K562 (cell line): ENCODE measurements around the gene EXOC3L1. TPM values are rescaled to one million over a fixed set of nuclear protein-coding genes. Genes with fewer than 3 reads are reported as not detected.

ENCODE experiments used
- ATAC-seq: fragments of 200-7000 bp; cut with Tn5 transposase; 3 replicates; pipeline ENCODE4 v1.9.1; 2020; ENCODE audit warnings: moderate library complexity
- BruUV-seq: library from RNA; stranded (reverse); fragments of 400-500 nt; replicated peaks from 2 replicates; lab custom pipeline; 2021; lab: Mats Ljungman, UMichigan
- CTCF ChIA-PET: fragments of 300-600 bp; formaldehyde crosslinking; extraction: SDS; loops from one replicate; lab custom pipeline; 2021; ENCODE audit warnings: low intra/inter-chr PET ratio; lab: Yijun Ruan, JAX
- POLR2A ChIA-PET: fragments of 300-600, 350-650 bp; sonication (Branson Sonifier 250); formaldehyde crosslinking; extraction: SDS; loops from one replicate; lab custom pipeline; 2021; ENCODE audit warnings: antibody characterized with exemption, inconsistent platforms; lab: Yijun Ruan, JAX
- DNase-seq, 4 experiments: peaks; one replicate each; pipeline versions ENCODE4 v3.0.0 to v3.0.0-alpha.2; 2011 to 2018; ENCODE audit warnings: low spot score in 3 of 4, mixed read lengths in 3 of 4; ENCODE audit errors: extremely low read depth in 1 of 4
- FAIRE-seq: peaks from 2 replicates; lab custom pipeline; 2011; peaks lifted over from hg19 to GRCh38; lab: Jason Lieb, UNC
- H2AFZ ChIP-seq: 2 replicates; pipeline ENCODE4 v1.6.0; 2011; ENCODE audit warnings: low read depth, low read length, control low read depth, inconsistent platforms
- H3K27ac ChIP-seq: fragments of 200-600 bp; 3 replicates; pipeline ENCODE4 v1.8.0; 2011; ENCODE audit warnings: low read depth, mild to moderate bottlenecking, control low read depth, inconsistent platforms, low read length, moderate library complexity, mixed read lengths; ENCODE audit errors: extremely low read depth
- H3K27me3 ChIP-seq, 2 experiments: fragments of 300-600 bp in 1 of 2; 2 replicates in 1 of 2; 3 replicates in 1 of 2; pipeline versions ENCODE4 v1.6.0 to v1.8.0; 2011; ENCODE audit warnings: inconsistent platforms in 2 of 2, low read length in 2 of 2, mild to moderate bottlenecking in 1 of 2, mixed read lengths in 1 of 2, moderate library complexity in 1 of 2; ENCODE audit not compliant: control insufficient read depth in 2 of 2, insufficient read depth in 2 of 2
- H3K36me3 ChIP-seq: fragments of 300-600 bp; 3 replicates; pipeline ENCODE4 v1.8.0; 2011; ENCODE audit warnings: mild to moderate bottlenecking, low read length, inconsistent platforms; ENCODE audit not compliant: control insufficient read depth, insufficient read depth
- H3K4me1 ChIP-seq, 2 experiments: fragments of 200-600 bp in 1 of 2; replicated peaks in 1 of 2; 2 replicates in 1 of 2; 3 replicates in 1 of 2; pipeline versions ENCODE4 v1.5.1 to v1.8.0; 2011; ENCODE audit warnings: inconsistent platforms in 2 of 2, low read length in 2 of 2, mild to moderate bottlenecking in 1 of 2, mixed read lengths in 1 of 2, moderate library complexity in 1 of 2; ENCODE audit not compliant: control insufficient read depth in 2 of 2, insufficient read depth in 2 of 2
- H3K4me2 ChIP-seq: 2 replicates; pipeline ENCODE4 v1.6.1; 2011; ENCODE audit warnings: low read length, control low read depth, inconsistent platforms, mixed read lengths; ENCODE audit not compliant: insufficient read depth
- H3K4me3 ChIP-seq: fragments of 200-600 bp; sonication (generic), shearing (Covaris generic); 2 replicates; pipeline ENCODE4 v1.5.1; 2016; ENCODE audit warnings: control low read depth, inconsistent platforms
- H3K79me2 ChIP-seq: fragments of 200-600 bp; 3 replicates; pipeline ENCODE4 v1.8.0; 2011; ENCODE audit warnings: low read length, inconsistent platforms; ENCODE audit not compliant: control insufficient read depth, insufficient read depth
- H3K9ac ChIP-seq, 2 experiments: 2 replicates each; pipeline versions ENCODE4 v1.6.0 to v1.6.1; 2011; ENCODE audit warnings: low read depth in 2 of 2, low read length in 2 of 2, control low read depth in 1 of 2, inconsistent platforms in 1 of 2, mild to moderate bottlenecking in 1 of 2, mixed read lengths in 1 of 2; ENCODE audit not compliant: insufficient read depth in 1 of 2
- H3K9me1 ChIP-seq: one replicate; pipeline ENCODE4 v1.6.0; 2011; ENCODE audit warnings: inconsistent platforms, mild to moderate bottlenecking, low read length, moderate library complexity; ENCODE audit not compliant: control insufficient read depth, insufficient read depth
- H3K9me3 ChIP-seq: replicated peaks from 2 replicates; pipeline ENCODE4 v1.5.1; 2011; ENCODE audit warnings: low read depth, low read length, inconsistent platforms; ENCODE audit not compliant: control insufficient read depth, insufficient read depth
- H4K20me1 ChIP-seq: replicated peaks from 2 replicates; pipeline ENCODE4 v1.6.1; 2011; ENCODE audit warnings: low read length, inconsistent platforms, mixed read lengths; ENCODE audit not compliant: control insufficient read depth, insufficient read depth
- FOXP4 ChIP-seq: sonication (generic); formaldehyde crosslinking; IDR thresholded peaks from 2 replicates; pipeline ENCODE4 v1.8.0; 2022; ENCODE audit warnings: mild to moderate bottlenecking, missing genetic modification reagents, borderline replicate concordance
- GATAD2A ChIP-seq: fragments of 450-650 bp; IDR thresholded peaks from 2 replicates; pipeline ENCODE4 v1.6.1; 2017
- HDAC1 ChIP-seq, 2 experiments: fragments of 450-650 bp; IDR thresholded peaks; 2 replicates each; pipeline ENCODE4 v1.6.1; 2016 to 2017; ENCODE audit warnings: inconsistent platforms in 1 of 2, mild to moderate bottlenecking in 1 of 2, moderate library complexity in 1 of 2
- LEF1 ChIP-seq: fragments of 450-650 bp; IDR thresholded peaks from 2 replicates; pipeline ENCODE4 v1.6.1; 2016; ENCODE audit warnings: mild to moderate bottlenecking
- SIN3A ChIP-seq, 2 experiments: fragments of 150-350 bp in 1 of 2; IDR thresholded peaks; 2 replicates each; pipeline ENCODE4 v1.6.1; 2011 to 2016; ENCODE audit warnings: borderline replicate concordance in 2 of 2, low read depth in 2 of 2, low read length in 2 of 2, mild to moderate bottlenecking in 2 of 2, moderate library complexity in 2 of 2; ENCODE audit not compliant: control insufficient read depth in 1 of 2
- SIX5 ChIP-seq, 2 experiments: IDR thresholded peaks; 2 replicates each; pipeline ENCODE4 v1.6.1; 2011; ENCODE audit warnings: low read length in 2 of 2, borderline replicate concordance in 1 of 2, low read depth in 1 of 2, mild to moderate bottlenecking in 1 of 2, moderate library complexity in 1 of 2; ENCODE audit not compliant: insufficient read depth in 1 of 2
- SMARCE1 ChIP-seq: fragments of 450-650 bp; IDR thresholded peaks from 2 replicates; pipeline ENCODE4 v1.7.1; 2016; ENCODE audit warnings: mild to moderate bottlenecking
- SRF ChIP-seq, 2 experiments: fragments of 250-450, 450-650 bp in 1 of 2; sonication (Bioruptor Pico) in 1 of 2; sonication (generic) in 1 of 2; formaldehyde crosslinking; IDR thresholded peaks; 2 replicates each; pipeline versions ENCODE4 v1.5.0 to v1.5.1; 2020 to 2022; ENCODE audit warnings: mild to moderate bottlenecking in 1 of 2, missing genetic modification reagents in 1 of 2
- ZBTB7A ChIP-seq: IDR thresholded peaks from 2 replicates; pipeline ENCODE4 v1.6.1; 2011; ENCODE audit warnings: low read depth, mild to moderate bottlenecking, low read length, moderate library complexity, borderline replicate concordance; ENCODE audit not compliant: control insufficient read depth
- ZMIZ1 ChIP-seq, 2 experiments: fragments of 150-350 bp in 1 of 2; IDR thresholded peaks; 2 replicates each; pipeline ENCODE4 v1.6.1; 2012 to 2016; ENCODE audit warnings: low read depth in 2 of 2, low read length in 2 of 2, mild to moderate bottlenecking in 1 of 2, moderate library complexity in 1 of 2
- ZNF146 ChIP-seq: IDR thresholded peaks from one replicate; pipeline ENCODE4 v1.6.1; 2018; ENCODE audit warnings: missing compliant biosample characterization; ENCODE audit not compliant: unreplicated experiment
- ZNF511 ChIP-seq: sonication (generic); formaldehyde crosslinking; IDR thresholded peaks from 2 replicates; pipeline ENCODE4 v1.8.0; 2022; ENCODE audit warnings: mild to moderate bottlenecking, missing genetic modification reagents
- WGBS: fragments of 100-300 bp; shearing (Covaris generic); methylation state at CpG from one replicate; pipeline ENCODE4 v1.1.6; 2016; ENCODE audit warnings: low coverage, mixed read lengths; ENCODE audit not compliant: insufficient coverage; ENCODE audit errors: missing lambda C conversion rate; 5-methylcytosine and 5-hydroxymethylcytosine counted together
- in situ Hi-C: fragments of 300-500 bp; cut with MboI; formaldehyde crosslinking; loops from 4 replicates; pipeline ENCODE4 v1.15.0; 2018; ENCODE audit warnings: inconsistent platforms, mixed read lengths
- intact Hi-C: fragments of 100-400 bp; cut with micrococcal nuclease; formaldehyde crosslinking; loops from 2 replicates; pipeline ENCODE4 v1.14.2; 2022
- polyA plus RNA-seq, 8 experiments: library from polyadenylated mRNA; depleted of rRNA in 4 of 8; stranded (reverse) in 5 of 8; unstranded in 3 of 8; fragments of >200 nt; fragmentation: Nextera tagmentation in 2 of 8; fragmentation: Illumina TruSeq in 1 of 8; extraction: Ambion mirVana in 2 of 8; extraction: Trizol in 1 of 8; gene quantifications; 2 replicates each; pipeline versions ENCODE4 v1.2.1 to v1.2.3, GENCODE V29; 2011 to 2014; ENCODE audit warnings: inconsistent platforms in 1 of 8, missing spikeins in 1 of 8
- total RNA-seq, 7 experiments: library from RNA; depleted of rRNA in 6 of 7; stranded (reverse); fragments of >200 nt in 6 of 7; fragmentation: Illumina TruSeq in 2 of 7; extraction: Trizol in 2 of 7; gene quantifications; 2 replicates each; pipeline versions ENCODE4 v1.2.1 to v1.2.3, GENCODE V29; 2011 to 2021; ENCODE audit warnings: low replicate concordance in 1 of 7

The EXOC3L1 gene
- total and polyA plus RNA-seq, 9 of the 15 experiments (the other 6 are each of a cell fraction or from before 2014, with no cell fraction given) = 0.08 TPM; not detected in 8

- Histone ChIP-seq H3K9ac (peak overlapping the region; percentile 78 to 95), H3K4me2 (peak overlapping the region; percentile 87), H3K4me1 (peaks cover 20 to 71% of the 10 kb centered on the region in 2 experiments), H3K27me3 (no peaks in the 10 kb centered on the region), H3K36me3 (peaks cover 5% of the 10 kb centered on the region; the same call in 1 of the 3 replicates), H3K9me1 (no peaks in the 10 kb centered on the region), H3K9me3 (no peaks in the 10 kb centered on the region), H4K20me1 (peaks cover 16% of the 10 kb centered on the region), H2AFZ (peak overlapping the region; percentile 96), H3K4me3 (peak overlapping the region; percentile 73), H3K79me2 (peaks cover 28% of the 10 kb centered on the region), H3K27ac (peak overlapping the region; percentile 78)
- in situ Hi-C loops (loop anchor here (5.0 to 25.0 kb wide), 2 partner anchors 142 to 197 kb away; partner anchors contain the start of gene CES3), intact Hi-C loops (loop anchor here (2.0 to 5.0 kb wide), 2 partner anchors 182 to 204 kb away; no protein-coding TSS in a partner anchor)
- POLR2A ChIA-PET = interaction anchor here (0.6 to 1.6 kb wide), 3 partner anchors 31 to 657 kb away, joined by 3 to 4 read pairs (median 4); partner anchors contain the start of gene EXOC3L1
- WGBS = 1% methylated on average over 32 of the region's 34 CpGs
- CTCF ChIA-PET = interaction anchor here (1.1 kb wide), 1 partner anchor 27 kb away, joined by 5 read pairs; no protein-coding TSS in a partner anchor
- ATAC-seq (peak; percentile 42), FAIRE-seq (peak; percentile 66), DNase-seq (peak; percentile 56 to 70 (median 60))
- no TSS peak for BruUV-seq
- TF ChIP-seq FOXP4 (CRISPR knock-in tag) (0 out of 2 replicates have a peak, but pooled peaks have one; percentile 8), SIN3A (IDR thresholded peaks at IDR 0.05; ENCODE audit: borderline replicate concordance in 2 of 2, control insufficient read depth in 1 of 2, low read depth in 2 of 2, low read length in 2 of 2) (peak in 1 of 2 experiments; percentile 46; a peak in 1 of 4 replicates), HDAC1 (IDR thresholded peaks at IDR 0.05) (no peak), SRF (CRISPR knock-in tag; IDR thresholded peaks at IDR 0.05) (0 out of 4 replicates have a peak, but pooled peaks of 1 of the 2 experiments have one; percentile 27), ZNF146 (CRISPR knock-in tag) (peak; percentile 4), LEF1 (no peak), ZBTB7A (peak; percentile 50; the same call in 1 of the 2 replicates), SIX5 (IDR thresholded peaks at IDR 0.05; ENCODE audit: borderline replicate concordance in 1 of 2, insufficient read depth in 1 of 2, low read depth in 1 of 2, low read length in 2 of 2) (no peak), ZNF511 (0 out of 2 replicates have a peak, but pooled peaks have one; percentile 39), ZMIZ1 (IDR thresholded peaks at IDR 0.05; ENCODE audit: low read depth in 2 of 2, low read length in 2 of 2) (no peak), SMARCE1 (peak; percentile 16; the same call in 1 of the 2 replicates), GATAD2A (no peak)
Measured at GRCh38 chr16:67158637-67159600, 31.0 kb downstream of the EXOC3L1 start.
